H7 (cell line): ENCODE data around the gene SHISA7. TPM values are rescaled to one million over a fixed set of nuclear protein-coding genes. Genes with fewer than 3 reads are reported as not detected.
A peak's percentile ranks its signal among the peaks of the same experiment; 100 is the strongest.

Experiments
- DNase-seq: peaks from one replicate; pipeline ENCODE4 v3.0.0; 2012
- H3K27me3 ChIP-seq: 2 replicates; pipeline ENCODE4 v1.6.0; 2011; ENCODE audit warnings: mild to moderate bottlenecking, low read length; ENCODE audit not compliant: control insufficient read depth, insufficient read depth
- H3K36me3 ChIP-seq: replicated peaks from 2 replicates; pipeline ENCODE4 v1.5.1; 2011; ENCODE audit warnings: low read length; ENCODE audit not compliant: control insufficient read depth, insufficient read depth
- H3K4me3 ChIP-seq: 2 replicates; pipeline ENCODE4 v1.5.1; 2011; ENCODE audit warnings: low read depth, mild to moderate bottlenecking, control low read depth, low read length, moderate library complexity; ENCODE audit not compliant: insufficient read depth
- total RNA-seq: library from RNA; depleted of rRNA; stranded (reverse); fragments of >200 nt; shearing (Covaris generic); gene quantifications from 2 replicates; pipeline ENCODE4 v1.2.3, GENCODE V29; 2014

Gene SHISA7
- total RNA-seq, 1 experiment from 2014 or later = 0.07 TPM

DNA sequence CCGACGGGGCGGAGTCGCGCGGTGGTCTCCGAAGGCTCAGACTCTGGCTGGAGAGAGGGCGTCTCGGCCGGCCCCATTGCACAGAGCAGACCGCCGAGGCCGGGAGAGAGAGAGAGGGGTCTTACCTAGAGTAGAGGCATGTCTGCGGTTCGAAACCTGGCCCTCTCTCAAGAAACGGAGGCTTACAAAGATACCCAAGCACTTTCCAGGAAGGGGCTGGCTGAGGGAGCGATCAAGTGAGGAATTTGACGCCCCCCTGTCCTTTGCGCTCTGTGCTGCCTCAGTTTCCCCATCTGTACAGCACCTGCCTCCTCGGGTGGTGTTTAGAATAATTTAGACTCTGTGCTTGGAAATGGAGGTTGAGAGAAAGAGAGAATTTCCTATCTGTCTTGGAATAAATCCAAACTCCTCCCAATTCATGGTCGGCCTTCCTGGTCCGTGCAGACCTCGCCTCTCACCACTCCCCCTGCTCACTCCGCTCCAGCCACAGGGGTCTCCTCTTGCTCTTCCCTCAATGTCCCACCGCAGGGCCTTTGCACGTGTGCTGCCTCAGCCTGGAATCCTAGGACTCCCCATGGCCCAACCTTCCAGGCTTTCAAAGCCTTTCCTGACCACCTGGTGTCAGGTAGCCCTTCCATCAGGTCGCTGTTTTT lies 19.0 kb upstream of the SHISA7 start:
- H3K4me3 ChIP-seq = peak overlapping the region; percentile 42
- no peak for DNase-seq
- peaks cover 20% of the 10 kb centered on the region; the same call in 1 of the 2 replicates for H3K27me3 ChIP-seq
- no peaks in the 10 kb centered on the region for H3K36me3 ChIP-seq

DNA sequence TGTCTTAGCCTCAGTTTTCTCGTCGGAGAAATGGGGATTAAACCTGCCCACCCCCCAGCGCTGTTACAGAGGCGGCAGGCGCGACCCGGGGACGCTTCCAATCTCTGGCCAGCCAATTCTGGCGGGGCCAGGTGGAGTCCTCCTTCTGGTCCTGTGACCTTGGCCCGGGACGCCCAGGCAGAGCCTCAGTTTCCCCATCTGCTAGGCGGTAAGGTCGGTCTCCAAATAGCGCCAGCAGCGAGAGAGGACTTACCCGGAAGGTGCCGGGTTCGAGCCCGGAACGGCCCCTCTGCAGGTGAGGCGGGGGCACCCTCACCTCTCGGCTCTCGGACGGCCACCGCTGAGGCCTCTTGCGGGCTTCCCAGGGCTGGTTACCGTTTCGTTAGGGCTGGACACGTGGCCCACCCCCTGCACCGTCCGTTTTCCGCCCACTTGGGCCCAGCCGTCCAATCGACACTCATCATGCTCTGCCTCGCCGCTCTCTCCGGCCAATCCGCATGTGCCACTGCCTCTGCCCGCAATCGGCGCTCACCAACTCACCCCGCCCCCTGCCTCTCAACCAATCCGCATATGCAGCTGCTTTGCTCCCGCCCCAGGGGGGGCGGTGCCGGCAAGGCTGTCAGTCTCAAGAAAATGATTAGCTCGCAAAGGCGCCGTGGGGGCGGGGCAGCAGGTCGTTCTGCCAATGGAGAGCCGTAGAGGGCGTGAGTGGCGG lies 18.3 kb upstream of the SHISA7 start, which contains the start of gene ISOC2:
ISOC2 (minus strand) TSS at position 384 of the 715 bp plus-strand sequence. CDS start 5,156 bp downstream, outside the sequence.
- Histone ChIP-seq H3K4me3 (peak within 1 kb of the TSS; percentile 80), H3K36me3 (no peaks in the 10 kb centered on the region), H3K27me3 (peaks cover 20% of the 10 kb centered on the region; the same call in 1 of the 2 replicates)
- DNase-seq = peak; percentile 99

DNA sequence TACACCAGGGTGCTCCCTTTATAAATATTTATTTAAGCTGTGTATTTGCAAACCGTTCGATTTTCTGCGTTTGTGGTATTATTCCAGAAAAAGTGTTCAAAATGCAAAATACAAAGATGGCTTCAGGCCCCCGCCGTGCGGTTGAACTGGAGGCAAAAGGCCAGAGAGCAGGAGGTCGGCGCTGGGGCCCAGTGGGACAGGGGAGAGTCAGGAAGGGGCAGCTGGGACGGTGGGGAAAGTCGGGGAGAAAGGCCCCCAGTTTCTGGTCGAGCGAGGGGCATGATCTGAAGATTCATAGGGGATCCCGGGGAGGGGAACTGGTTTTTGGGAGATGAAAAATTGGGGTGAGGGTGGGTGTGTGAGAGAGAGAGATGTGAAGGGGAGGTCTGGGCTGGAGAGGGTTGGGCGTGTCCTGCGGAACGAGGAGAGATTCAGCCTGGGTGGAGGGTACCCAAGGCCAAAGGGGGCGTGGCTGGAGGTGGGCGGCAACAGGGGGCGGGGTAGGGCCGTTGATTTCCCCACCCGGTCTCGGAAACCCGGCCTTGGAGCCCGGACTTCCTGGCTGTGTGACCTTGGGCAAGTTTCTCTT lies 17.7 kb upstream of the SHISA7 start:
- H3K4me3 ChIP-seq = peak overlapping the region; percentile 80
- DNase-seq = peak; percentile 99
- no peaks in the 10 kb centered on the region for H3K36me3 ChIP-seq

DNA sequence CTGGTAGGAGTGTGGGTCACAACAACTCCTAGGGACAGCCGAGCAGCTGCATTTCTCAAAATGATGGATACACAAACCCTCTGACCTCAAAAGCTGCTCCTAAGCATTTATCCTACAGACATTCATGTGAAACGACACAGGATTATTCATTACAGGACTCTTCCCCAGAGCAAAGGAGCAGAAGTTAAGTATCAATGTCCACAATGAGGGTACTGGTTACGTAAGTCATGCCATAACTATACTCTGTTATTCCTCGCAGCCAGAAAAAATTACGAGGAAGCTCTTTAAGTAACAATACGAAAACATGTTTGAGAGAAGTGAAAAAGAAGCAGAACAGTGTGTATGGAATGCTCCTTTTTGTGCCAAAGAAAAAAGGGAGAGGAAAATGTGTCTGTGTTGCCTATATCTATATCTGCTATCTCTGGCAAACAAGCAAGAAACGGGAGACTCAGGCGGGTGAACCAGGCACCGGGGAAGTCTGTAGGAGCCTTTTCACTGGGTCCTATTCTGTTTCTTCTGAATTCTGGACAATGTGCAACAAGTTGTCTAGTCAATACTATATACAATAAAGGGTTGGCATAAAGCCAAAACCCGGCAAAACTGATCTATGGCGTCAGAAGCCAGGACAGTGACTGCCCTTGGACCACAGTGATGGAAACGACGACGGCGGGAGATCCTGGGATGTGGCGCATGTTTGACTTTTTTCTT lies 17.0 kb upstream of the SHISA7 start:
- peaks cover 11% of the 10 kb centered on the region; the same call in 1 of the 2 replicates for H3K27me3 ChIP-seq
- H3K4me3 ChIP-seq = peak overlapping the region; percentile 80; the same call in 1 of the 2 replicates
- DNase-seq = no peak
- H3K36me3 ChIP-seq = no peaks in the 10 kb centered on the region

More for the DNA sequence above, 17.7 kb upstream of the SHISA7 start:
- peaks cover 18% of the 10 kb centered on the region; the same call in 1 of the 2 replicates for H3K27me3 ChIP-seq

DNA sequence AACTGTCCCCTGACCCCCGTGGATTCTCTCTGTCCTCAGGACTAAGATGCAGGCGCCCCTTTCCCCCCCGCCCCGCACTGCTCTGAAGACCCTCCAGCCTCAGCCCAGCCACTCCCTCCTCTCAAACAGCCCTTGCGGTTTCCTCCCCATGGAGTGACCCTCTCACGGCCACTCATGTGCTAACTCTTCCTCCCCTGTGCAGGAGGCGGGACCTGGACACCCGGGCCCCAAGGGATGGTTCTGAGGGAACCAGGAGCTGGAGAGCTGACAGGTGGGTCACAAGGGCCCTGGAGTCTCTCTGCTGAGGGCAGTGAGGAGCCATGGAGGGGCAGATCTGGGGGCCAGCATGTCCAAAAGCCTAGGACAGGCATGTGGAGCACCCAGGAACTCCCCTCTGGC lies 16.4 kb upstream of the SHISA7 start:
- Histone ChIP-seq H3K27me3 (peaks cover 10% of the 10 kb centered on the region; the same call in 1 of the 2 replicates), H3K36me3 (no peaks in the 10 kb centered on the region; the same call in 1 of the 2 replicates), H3K4me3 (no peak overlapping the region)
- no peak for DNase-seq

DNA sequence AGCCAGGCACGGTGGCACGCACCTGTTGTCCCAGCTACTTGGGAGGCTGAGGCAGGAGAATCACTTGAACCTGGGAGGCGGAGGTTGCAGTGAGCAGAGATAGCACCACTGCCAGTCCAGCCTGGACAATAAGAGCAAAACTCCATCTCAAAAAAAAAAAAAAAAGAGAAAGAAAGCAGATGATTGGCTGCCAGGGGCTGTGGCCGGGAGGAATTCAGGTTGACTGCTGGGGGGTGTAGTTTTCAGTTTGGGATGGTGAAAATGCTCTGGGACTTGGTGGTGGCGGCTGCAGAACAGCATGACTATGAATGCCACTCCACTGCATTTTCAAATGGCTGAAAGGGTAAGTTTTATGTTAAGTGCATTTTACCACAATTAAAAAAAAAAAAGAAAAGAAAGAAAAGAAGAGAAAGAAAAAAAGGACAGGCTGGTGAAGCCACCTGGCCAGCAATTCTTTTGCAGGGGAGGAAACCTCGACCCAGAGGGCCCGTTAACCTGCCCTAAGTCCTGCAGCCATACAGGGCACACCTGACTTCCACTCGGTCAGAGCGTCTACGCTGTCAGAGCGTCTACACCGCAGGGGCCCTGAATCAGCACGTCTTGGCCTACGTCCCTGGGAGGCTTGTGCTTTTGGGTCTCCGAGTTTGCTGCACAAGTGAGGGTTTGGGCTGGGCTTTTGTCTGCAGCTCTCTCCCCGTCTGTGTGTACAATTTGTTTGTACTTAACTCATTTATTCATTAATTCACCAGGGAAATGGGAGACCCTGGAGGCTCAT lies 14.8 kb upstream of the SHISA7 start:
- no peak overlapping the region for H3K4me3 ChIP-seq
- H3K36me3 ChIP-seq = no peaks in the 10 kb centered on the region; the same call in 1 of the 2 replicates
- peaks cover 2% of the 10 kb centered on the region; the same call in 1 of the 2 replicates for H3K27me3 ChIP-seq
- no peak for DNase-seq

DNA sequence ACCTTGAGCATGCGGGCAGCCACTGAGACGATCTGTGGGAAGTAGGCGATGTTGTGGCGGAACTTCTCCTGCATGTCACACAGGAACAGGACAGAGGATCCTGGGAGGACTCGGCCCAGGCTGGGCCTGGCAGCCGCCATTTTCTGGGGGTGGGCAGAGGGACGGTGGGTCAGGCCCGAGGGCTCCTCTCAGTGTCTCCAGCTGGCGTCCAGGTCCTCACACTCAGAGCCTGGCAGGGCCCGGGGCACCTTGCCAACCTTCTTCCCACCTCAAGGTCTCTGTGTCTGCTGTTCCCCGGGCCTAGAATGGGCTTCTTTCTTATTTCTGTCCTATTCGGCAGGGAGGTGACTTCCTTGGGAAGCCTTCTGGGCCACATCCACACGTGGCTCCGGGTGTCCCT lies 13.2 kb upstream of the SHISA7 start:
- H3K27me3 ChIP-seq = peaks cover 14% of the 10 kb centered on the region
- no peak for DNase-seq
- H3K4me3 ChIP-seq = no peak overlapping the region
- H3K36me3 ChIP-seq = no peaks in the 10 kb centered on the region; the same call in 1 of the 2 replicates

DNA sequence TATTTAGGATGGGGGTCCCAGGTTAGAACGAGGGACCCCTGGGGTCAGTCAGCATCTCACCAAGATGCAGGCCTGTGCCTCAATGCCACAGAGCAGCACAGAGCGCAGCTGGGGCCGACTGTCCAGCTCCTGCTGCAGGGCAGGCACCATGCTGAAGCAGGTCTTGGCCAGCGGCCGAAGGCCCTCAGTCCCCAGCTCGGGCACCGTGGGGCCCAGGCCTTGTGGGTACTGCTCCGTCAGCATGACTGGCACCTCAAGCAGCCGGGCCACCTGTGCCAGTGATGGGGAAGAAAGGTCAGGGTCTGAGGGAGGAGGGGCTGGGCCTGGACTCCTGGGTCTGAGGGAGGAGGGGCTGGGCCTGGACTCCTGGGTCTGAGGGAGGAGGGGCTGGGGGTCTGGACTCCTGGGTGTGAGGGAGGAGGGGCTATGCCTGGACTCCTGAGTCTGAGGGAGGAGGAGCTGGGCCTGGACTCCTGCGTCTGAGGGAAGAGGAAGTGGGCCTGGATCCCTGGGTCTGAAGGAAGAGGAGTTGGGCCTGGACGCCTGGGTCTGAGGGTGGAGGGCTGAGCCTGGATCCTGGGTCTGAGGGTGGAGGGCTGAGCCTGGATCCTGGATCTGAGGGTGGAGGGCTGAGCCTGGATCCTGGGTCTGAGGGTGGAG lies 12.6 kb upstream of the SHISA7 start:
- no peak overlapping the region for H3K4me3 ChIP-seq
- H3K27me3 ChIP-seq = peaks cover 21% of the 10 kb centered on the region
- DNase-seq = no peak
- H3K36me3 ChIP-seq = no peaks in the 10 kb centered on the region; the same call in 1 of the 2 replicates

DNA sequence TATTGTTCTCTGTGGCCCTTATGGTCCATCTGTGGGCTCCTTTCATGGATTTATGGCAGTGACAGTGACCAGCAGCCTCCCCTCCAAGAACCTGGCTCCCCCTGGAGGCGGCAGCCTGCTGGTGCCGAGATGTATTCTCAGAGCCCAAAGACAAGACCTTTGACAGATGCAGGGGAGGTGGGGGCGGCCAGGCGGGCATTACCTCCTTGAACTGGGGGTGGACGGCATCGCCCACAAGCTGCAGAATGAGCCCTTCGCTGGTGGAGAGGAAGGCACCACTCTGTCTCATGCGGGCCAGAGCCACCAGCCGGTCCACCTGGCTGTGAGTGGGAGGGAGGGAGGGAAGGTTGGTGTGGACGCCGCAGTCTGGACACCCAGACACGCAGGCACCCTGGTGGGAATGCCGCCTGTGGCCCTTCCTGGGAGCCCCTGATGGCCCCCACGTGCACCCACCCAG lies 11.7 kb upstream of the SHISA7 start:
- no peaks in the 10 kb centered on the region; the same call in 1 of the 2 replicates for H3K36me3 ChIP-seq
- no peak overlapping the region for H3K4me3 ChIP-seq
- peaks cover 28% of the 10 kb centered on the region for H3K27me3 ChIP-seq
- DNase-seq = peak; percentile 88

DNA sequence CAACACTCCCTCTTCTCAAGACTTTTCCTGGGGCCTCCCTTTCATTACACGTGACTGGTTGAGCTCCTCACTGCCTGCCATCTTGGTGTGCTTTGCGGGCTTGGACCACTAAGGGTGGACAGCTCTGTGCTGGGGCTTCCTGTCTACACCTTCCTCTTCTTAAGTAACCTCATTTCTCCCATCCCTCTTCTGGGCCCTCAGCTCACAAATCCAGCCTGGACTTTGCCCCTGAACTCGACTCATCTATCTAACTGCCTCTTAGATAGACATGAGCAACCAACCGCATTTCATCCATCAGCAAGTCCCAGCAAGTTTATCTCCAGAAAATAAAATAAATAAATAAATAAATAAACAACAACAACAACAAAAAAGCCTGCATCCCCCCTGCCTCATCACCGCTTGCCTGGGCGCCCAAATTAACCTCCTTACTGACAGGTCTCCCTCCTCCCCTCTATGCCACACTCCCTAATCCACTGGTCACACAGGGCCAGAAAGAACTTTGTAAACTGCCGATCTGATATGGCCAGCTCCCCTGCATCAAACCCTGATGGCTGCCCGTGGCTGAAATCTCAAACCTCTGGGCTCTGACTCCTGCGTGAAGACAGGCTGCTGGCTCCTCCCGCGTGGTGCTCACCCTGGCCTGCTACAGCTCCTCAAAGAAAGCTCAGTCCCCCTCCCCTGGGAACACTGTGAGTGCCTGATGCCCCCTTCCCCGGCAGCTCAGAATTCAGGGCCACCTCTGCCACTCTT lies 10.6 kb upstream of the SHISA7 start:
- DNase-seq = no peak
- H3K4me3 ChIP-seq = no peak overlapping the region
- H3K27me3 ChIP-seq = peaks cover 39% of the 10 kb centered on the region
- no peaks in the 10 kb centered on the region; the same call in 1 of the 2 replicates for H3K36me3 ChIP-seq

DNA sequence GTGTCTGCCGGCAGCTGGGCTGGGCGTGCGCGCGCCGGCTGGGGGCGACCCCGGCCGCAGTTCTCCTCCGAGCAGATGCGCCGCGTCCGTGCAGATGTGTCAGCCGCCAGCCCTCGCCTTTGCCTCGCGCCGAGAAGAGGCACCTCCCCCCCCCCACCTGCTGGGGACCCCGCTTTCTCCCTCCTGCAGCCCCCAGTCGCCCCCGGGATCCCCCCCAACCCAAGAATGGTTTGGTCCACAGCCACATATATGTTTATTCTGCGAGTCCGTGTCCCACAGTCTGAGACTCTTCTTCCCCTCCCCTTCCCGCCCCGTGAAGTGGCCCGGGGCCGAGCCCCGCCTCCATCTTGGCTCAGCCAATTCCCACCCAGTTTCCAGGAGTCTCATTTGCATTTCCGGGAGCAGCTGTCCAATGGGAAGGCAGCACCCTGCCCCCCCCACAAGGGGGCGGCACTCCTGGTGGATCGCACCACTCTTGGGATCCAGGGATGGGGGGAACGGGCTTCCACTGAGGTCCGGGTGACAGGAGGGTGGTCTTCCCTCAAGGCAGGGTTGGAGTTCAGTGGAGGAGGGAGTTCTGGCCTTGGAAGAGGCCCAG lies 9.7 kb upstream of the SHISA7 start:
- peaks cover 42% of the 10 kb centered on the region for H3K27me3 ChIP-seq
- peak; percentile 98 for DNase-seq
- peak overlapping the region; percentile 31; the same call in 1 of the 2 replicates for H3K4me3 ChIP-seq
- H3K36me3 ChIP-seq = no peaks in the 10 kb centered on the region; the same call in 1 of the 2 replicates

DNA sequence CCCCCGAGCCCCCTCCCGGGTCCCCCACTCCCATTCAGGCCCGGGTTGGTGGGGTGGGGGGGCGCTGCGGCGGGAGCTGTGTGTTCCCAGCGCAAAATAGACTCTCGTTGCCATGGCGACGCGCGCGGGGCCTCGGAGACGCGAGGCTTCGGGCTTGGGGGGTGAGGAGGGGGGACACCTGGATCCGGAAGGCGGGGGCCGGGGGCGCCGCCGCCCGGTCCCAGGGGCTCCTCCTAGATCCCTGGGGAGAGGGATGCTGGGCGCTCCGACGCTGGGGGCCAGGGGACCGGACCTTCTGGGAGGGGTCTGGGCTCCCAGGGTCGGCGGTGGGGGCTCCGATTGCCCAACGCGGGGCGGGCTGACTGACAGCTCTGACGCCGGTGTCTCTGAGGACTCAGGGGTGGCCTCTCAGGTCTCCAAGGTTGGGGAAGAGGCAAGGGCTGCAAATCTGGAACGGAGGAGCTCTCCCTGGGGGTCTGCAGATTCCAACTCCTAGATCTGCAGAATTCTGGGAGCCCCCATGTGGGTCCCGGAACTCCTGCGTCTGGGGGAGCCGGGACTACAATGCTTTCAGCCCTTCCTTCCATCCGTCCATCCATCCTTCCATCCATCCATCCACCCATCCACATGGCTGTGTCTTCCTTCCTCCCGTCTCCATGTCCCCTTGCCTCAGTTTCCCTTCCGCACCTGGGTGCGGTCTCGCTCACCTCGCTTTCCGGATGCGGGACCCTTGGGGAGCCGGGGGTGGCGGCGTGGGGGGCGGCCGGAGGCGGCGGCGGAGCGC lies 9.1 kb upstream of the SHISA7 start:
- Histone ChIP-seq H3K4me3 (peak overlapping the region; percentile 31; the same call in 1 of the 2 replicates), H3K36me3 (no peaks in the 10 kb centered on the region; the same call in 1 of the 2 replicates), H3K27me3 (peaks cover 49% of the 10 kb centered on the region)
- peak; percentile 80 for DNase-seq
